ENCODE results near the gene MTMR12.
"Not testable (repeated sequence)": the region's sequence is repeated elsewhere in the genome, so short reads cannot be mapped to it uniquely, and the experiment has no call there.

Gene MTMR12

GRCh38 chr5:32322882-32323281 lies 10.1 kb upstream of the MTMR12 start:
- DNase-seq, result no peak

GRCh38 chr5:32321787-32322186 lies 9.0 kb upstream of the MTMR12 start:
- DNase-seq, result not testable (repeated sequence)

- DNase-seq, result no peak
Observed at GRCh38 chr5:32320576-32320975, 7.8 kb upstream of the MTMR12 start.

- DNase-seq, result no peak
Observed at GRCh38 chr5:32319926-32320543, 7.3 kb upstream of the MTMR12 start.

- no peak for DNase-seq
Observed at GRCh38 chr5:32319392-32319791, 6.7 kb upstream of the MTMR12 start.

- no peak for DNase-seq
Observed at GRCh38 chr5:32317041-32317440, 4.3 kb upstream of the MTMR12 start.

- no peak for DNase-seq
Observed at GRCh38 chr5:32315221-32316014, 2.7 kb upstream of the MTMR12 start.

- DNase-seq, result no peak
Observed at GRCh38 chr5:32314658-32315057, 1.9 kb upstream of the MTMR12 start.

- not testable (repeated sequence) for DNase-seq
Observed at GRCh38 chr5:32314152-32314488, 1.4 kb upstream of the MTMR12 start.

GRCh38 chr5:32312197-32312594 lies 543 bp downstream of the MTMR12 start:
- peak; percentile 16 for DNase-seq

- DNase-seq, result no peak
Observed at GRCh38 chr5:32311404-32312196, 1.1 kb downstream of the MTMR12 start.

GRCh38 chr5:32309761-32310160 lies 3.0 kb downstream of the MTMR12 start:
- DNase-seq, result no peak

- no peak for DNase-seq
Observed at GRCh38 chr5:32308946-32309345, 3.8 kb downstream of the MTMR12 start.

- DNase-seq, result no peak
Observed at GRCh38 chr5:32307769-32308194, 5.0 kb downstream of the MTMR12 start.

GRCh38 chr5:32304622-32305021 lies 8.1 kb downstream of the MTMR12 start:
- no peak for DNase-seq

- DNase-seq, result no peak
Observed at GRCh38 chr5:32303755-32304120, 9.0 kb downstream of the MTMR12 start.

- no peak for DNase-seq
Observed at GRCh38 chr5:32302835-32303754, 9.6 kb downstream of the MTMR12 start.

GRCh38 chr5:32301891-32302290 lies 10.8 kb downstream of the MTMR12 start:
- no peak for DNase-seq

- no peak for DNase-seq
Observed at GRCh38 chr5:32299059-32299677, 13.6 kb downstream of the MTMR12 start.

GRCh38 chr5:32298059-32298415 lies 14.7 kb downstream of the MTMR12 start:
- DNase-seq, result no peak

- no peak for DNase-seq
Observed at GRCh38 chr5:32297181-32298058, 15.3 kb downstream of the MTMR12 start.

Measured in NCI-H1105 (cell line).